ENCODE results near the gene HSP90B1. TPM values are rescaled to one million over a fixed set of nuclear protein-coding genes. Genes with fewer than 3 reads are reported as not detected.

The HSP90B1 gene
- total and polyA plus RNA-seq, 2 of the 13 experiments (the other 11 are each of a cell fraction or from before 2014, with no cell fraction given) = 800 to 954 TPM

- no peak for TF ChIP-seq SP1 (IDR thresholded peaks at IDR 0.05)
- no peak for TF ChIP-seq SP1 (CRISPR knock-in tag; IDR thresholded peaks at IDR 0.05)
Measured at GRCh38 chr12:103913100-103913499, 17.1 kb upstream of the HSP90B1 start (continued).

- WGBS (ENCODE audit: low lambda C conversion rate) = 25% methylated on average over 8 of the region's 8 CpGs
- ATAC-seq = no peak
- FAIRE-seq = no peak
- no TSS peak for BruUV-seq (replicated peaks)
- no peak for DNase-seq (ENCODE audit: low spot score)
- Histone ChIP-seq H3K9ac (ENCODE audit: insufficient read depth, low read depth, low read length) (no peak overlapping the region), H3K9me3 (ENCODE audit: low read length) (no peaks in the 10 kb centered on the region), H3K4me3 (replicated peaks in 1 of 3; ENCODE audit: insufficient read depth in 1 of 3, low read depth in 2 of 3, low read length in 3 of 3) (no peak overlapping the region), H3K4me2 (ENCODE audit: low read depth, low read length) (no peak overlapping the region), H3K27me3 (ENCODE audit: control insufficient read depth in 1 of 2, insufficient read depth in 2 of 2, low read length in 2 of 2) (peaks cover 0 to 3% of the 10 kb centered on the region in 2 experiments; a peak in 1 of 5 replicates), H2AFZ (ENCODE audit: low read length) (no peak overlapping the region), H3K4me1 (ENCODE audit: insufficient read depth, low read length) (no peaks in the 10 kb centered on the region), H3K27ac (ENCODE audit: extremely low read length, insufficient read depth, low read length) (no peak overlapping the region), H3K36me3 (replicated peaks in 1 of 2; ENCODE audit: control insufficient read depth in 1 of 2, insufficient read depth in 2 of 2, low read length in 2 of 2) (no peaks in the 10 kb centered on the region), H4K20me1 (ENCODE audit: insufficient read depth, low read length) (no peaks in the 10 kb centered on the region), H3K79me2 (ENCODE audit: insufficient read depth, low read length) (no peaks in the 10 kb centered on the region)
- intact Hi-C loops (cut with micrococcal nuclease; ENCODE audit: unreplicated experiment) = no loop called here
- no peak for TF ChIP-seq SNAPC4 (CRISPR knock-in tag; IDR thresholded peaks at IDR 0.05)
- no peak for TF ChIP-seq ARHGAP35 (CRISPR knock-in tag; IDR thresholded peaks at IDR 0.05; ENCODE audit: borderline replicate concordance)
- TF ChIP-seq RBM22 (optimal IDR thresholded peaks at IDR 0.05; ENCODE audit: low read length) = no peak
- TF ChIP-seq HCFC1 (IDR thresholded peaks at IDR 0.05; ENCODE audit: low read depth, low read length) = no peak
- TF ChIP-seq GATAD2A (CRISPR knock-in tag; IDR thresholded peaks at IDR 0.05) = no peak
- no peak for TF ChIP-seq ZNF441 (CRISPR knock-in tag; IDR thresholded peaks at IDR 0.05; ENCODE audit: borderline replicate concordance)
- CTCF ChIA-PET (ENCODE audit: low intra/inter-chr PET ratio, low total read pairs) = no interaction called here
- POLR2A ChIA-PET = no interaction called here
- in situ Hi-C loops (cut with HindIII; ENCODE audit: extremely low pct_ligation_motif_present, low pct_unique_long_range_greater_than_20kb) = no loop called here
Measured at GRCh38 chr12:103915306-103915705, 14.9 kb upstream of the HSP90B1 start.
